Endometrial microvascular endothelial cells (primary cell): Measurements from ENCODE around the gene MTHFD1L. TPM values are rescaled to one million over a fixed set of nuclear protein-coding genes. Genes with fewer than 3 reads are reported as not detected.
"Not testable (repeated sequence)": the region's sequence is repeated elsewhere in the genome, so short reads cannot be mapped to it uniquely, and the experiment has no call there.

ENCODE experiments used
- in situ Hi-C: cut with HindIII; loops from 2 replicates; pipeline ENCODE4 v1.10.0; 2017; ENCODE audit warnings: low sequenced_read_pairs, low pct_unique_long_range_greater_than_20kb; ENCODE audit errors: inconsistent ontology term
- total RNA-seq: library from RNA; depleted of rRNA; stranded (reverse); fragments of >200 nt; gene quantifications from one replicate; pipeline ENCODE4 v1.2.3, GENCODE V29; 2015; ENCODE audit errors: inconsistent ontology term

Gene MTHFD1L
- total RNA-seq, 1 donor from 2014 or later: 48.4 TPM

GRCh38 chr6:151065027-151065815 lies 199.7 kb downstream of the MTHFD1L start:
- in situ Hi-C loops: no loop called here

- in situ Hi-C loops: no loop called here
Observed at GRCh38 chr6:151067684-151068596, 202.4 kb downstream of the MTHFD1L start.

GRCh38 chr6:151068761-151069312 lies 203.3 kb downstream of the MTHFD1L start:
- in situ Hi-C loops: no loop called here

- in situ Hi-C loops: no loop called here
Observed at GRCh38 chr6:151069641-151070040, 204.1 kb downstream of the MTHFD1L start.

GRCh38 chr6:151070631-151071051 lies 205.1 kb downstream of the MTHFD1L start:
- in situ Hi-C loops: no loop called here

- in situ Hi-C loops: no loop called here
Observed at GRCh38 chr6:151071295-151071694, 205.8 kb downstream of the MTHFD1L start.

GRCh38 chr6:151073146-151073545 lies 207.6 kb downstream of the MTHFD1L start:
- in situ Hi-C loops: no loop called here

GRCh38 chr6:151073701-151074100 lies 208.2 kb downstream of the MTHFD1L start:
- in situ Hi-C loops: no loop called here

GRCh38 chr6:151075005-151075404 lies 209.5 kb downstream of the MTHFD1L start:
- in situ Hi-C loops: no loop called here

GRCh38 chr6:151075527-151075926 lies 210.0 kb downstream of the MTHFD1L start:
- in situ Hi-C loops: no loop called here

GRCh38 chr6:151075930-151076555 lies 210.5 kb downstream of the MTHFD1L start:
- in situ Hi-C loops: no loop called here

- in situ Hi-C loops: no loop called here
Observed at GRCh38 chr6:151078655-151079054, 213.2 kb downstream of the MTHFD1L start.

- in situ Hi-C loops: no loop called here
Observed at GRCh38 chr6:151081656-151082055, 216.2 kb downstream of the MTHFD1L start.

- in situ Hi-C loops: no loop called here
Observed at GRCh38 chr6:151082079-151082478, 216.6 kb downstream of the MTHFD1L start.

- in situ Hi-C loops: no loop called here
Observed at GRCh38 chr6:151084275-151084674, 218.8 kb downstream of the MTHFD1L start.

GRCh38 chr6:151087055-151087454 lies 221.6 kb downstream of the MTHFD1L start:
- in situ Hi-C loops: not testable (repeated sequence)

- in situ Hi-C loops: no loop called here
Observed at GRCh38 chr6:151087861-151088598, 222.5 kb downstream of the MTHFD1L start.

GRCh38 chr6:151088599-151088935 lies 223.1 kb downstream of the MTHFD1L start:
- in situ Hi-C loops: no loop called here

- in situ Hi-C loops: no loop called here
Observed at GRCh38 chr6:151088963-151089362, 223.5 kb downstream of the MTHFD1L start.
